Naive thymus-derived CD4-positive, alpha-beta T cell (primary cell): ENCODE data around the gene PGF. TPM values are rescaled to one million over a fixed set of nuclear protein-coding genes. Genes with fewer than 3 reads are reported as not detected.
A peak's percentile ranks its signal among the peaks of the same experiment; 100 is the strongest.

Experiments used
- ATAC-seq: fragments of 150-1000 bp; cut with Tn5 transposase; 2 replicates; pipeline ENCODE4 v1.10.0; 2021; ENCODE audit warnings: mild to moderate bottlenecking, moderate library complexity
- CTCF ChIA-PET: fragments of 350-600 bp; sonication (Branson Sonifier 250); formaldehyde crosslinking; loops from one replicate; lab custom pipeline; 2021; ENCODE audit warnings: antibody characterized with exemption; lab: Charles Lee
- POLR2A ChIA-PET: fragments of 350-600 bp; sonication (Branson Sonifier 250); formaldehyde crosslinking; loops from one replicate; lab custom pipeline; 2021; ENCODE audit warnings: antibody characterized with exemption, inconsistent platforms; lab: Charles Lee
- DNase-seq, 9 donors: peaks; one replicate each; pipeline versions ENCODE4 v3.0.0 to v3.0.0-alpha.2; 2020 to 2022; ENCODE audit warnings: mixed read lengths in 1 of 9
- H3K27ac ChIP-seq: one replicate; pipeline ENCODE4 v1.7.0; 2013; ENCODE audit warnings: mild to moderate bottlenecking, low read depth, low read length, moderate library complexity
- H3K27me3 ChIP-seq, 2 donors: one replicate each; pipeline ENCODE4 v1.7.0; 2013; ENCODE audit warnings: low read length in 2 of 2, mild to moderate bottlenecking in 2 of 2, moderate library complexity in 2 of 2; ENCODE audit not compliant: control insufficient read depth in 2 of 2, insufficient read depth in 2 of 2
- H3K36me3 ChIP-seq, 3 experiments: 1 replicate in 2 of 3; 2 replicates in 1 of 3; pipeline ENCODE4 v1.7.0; 2013; ENCODE audit warnings: low read length in 3 of 3, mild to moderate bottlenecking in 3 of 3, moderate library complexity in 1 of 3; ENCODE audit not compliant: insufficient read depth in 3 of 3, control insufficient read depth in 2 of 3
- H3K4me1 ChIP-seq, 2 donors: one replicate each; pipeline ENCODE4 v1.7.0; 2013; ENCODE audit warnings: low read length in 2 of 2, mild to moderate bottlenecking in 2 of 2, moderate library complexity in 1 of 2; ENCODE audit not compliant: control insufficient read depth in 2 of 2, insufficient read depth in 2 of 2
- H3K4me3 ChIP-seq: 2 replicates; pipeline ENCODE4 v1.7.0; 2013; ENCODE audit warnings: mild to moderate bottlenecking, low read length
- H3K9me3 ChIP-seq, 3 experiments: 1 replicate in 2 of 3; 2 replicates in 1 of 3; pipeline ENCODE4 v1.7.0; 2013; ENCODE audit warnings: low read length in 3 of 3; ENCODE audit not compliant: control insufficient read depth in 2 of 3
- H3K27ac Mint-ChIP-seq, 9 donors: one replicate each; pipeline ENCODE4 v1.8.0; 2020 to 2022; ENCODE audit warnings: mixed read lengths in 9 of 9, mild to moderate bottlenecking in 8 of 9, moderate library complexity in 5 of 9, inconsistent platforms in 2 of 9
- H3K27me3 Mint-ChIP-seq, 5 donors: one replicate each; pipeline ENCODE4 v1.8.0; 2021 to 2022; ENCODE audit warnings: mixed read lengths in 5 of 5, mild to moderate bottlenecking in 1 of 5
- H3K36me3 Mint-ChIP-seq, 5 donors: one replicate each; pipeline ENCODE4 v1.8.0; 2020 to 2022; ENCODE audit warnings: mixed read lengths in 5 of 5, mild to moderate bottlenecking in 3 of 5, inconsistent platforms in 1 of 5
- H3K4me1 Mint-ChIP-seq, 7 donors: one replicate each; pipeline ENCODE4 v1.8.0; 2020 to 2022; ENCODE audit warnings: mixed read lengths in 7 of 7, mild to moderate bottlenecking in 3 of 7, inconsistent platforms in 1 of 7
- H3K4me3 Mint-ChIP-seq, 10 donors: one replicate each; pipeline ENCODE4 v1.8.0; 2020 to 2022; ENCODE audit warnings: mild to moderate bottlenecking in 10 of 10, mixed read lengths in 10 of 10, moderate library complexity in 6 of 10, inconsistent platforms in 2 of 10
- H3K9me3 Mint-ChIP-seq, 11 donors: one replicate each; pipeline ENCODE4 v1.8.0; 2020 to 2022; ENCODE audit warnings: mixed read lengths in 11 of 11, mild to moderate bottlenecking in 4 of 11, inconsistent platforms in 1 of 11, moderate library complexity in 1 of 11
- intact Hi-C, 2 donors: fragments of 100-400 bp; cut with micrococcal nuclease; formaldehyde crosslinking; loops; one replicate each; pipeline ENCODE4 v1.15.1; 2023
- polyA plus RNA-seq, 2 donors: library from polyadenylated mRNA; unstranded; fragments of 300-500 nt; fragmentation: Illumina TruSeq; gene quantifications; one replicate each; pipeline ENCODE4 v1.2.3, GENCODE V29; 2021
- total RNA-seq, 6 experiments: library from RNA in 5 of 6; stranded (reverse) in 5 of 6; gene quantifications; 1 replicate in 5 of 6; 2 replicates in 1 of 6; pipeline ENCODE4 v1.2.3 and lab custom pipeline; 2021 to 2026

Gene PGF
- total and polyA plus RNA-seq, 7 experiments from 2014 or later, result 0.17 to 0.37 (median 0.22) TPM; not detected in 4

GRCh38 chr14:74960736-74961135 is 5.3 kb upstream of the PGF start:
- DNase-seq, result no peak
- ChIA-PET CTCF (no interaction called here), POLR2A (no interaction called here)
- Histone ChIP-seq H3K4me3 (no peak overlapping the region), H3K9me3 (no peaks in the 10 kb centered on the region), H3K27me3 (no peaks in the 10 kb centered on the region), H3K27ac (no peak overlapping the region), H3K4me1 (no peaks in the 10 kb centered on the region), H3K36me3 (no peaks in the 10 kb centered on the region)
- Mint-ChIP-seq H3K27ac (no peak overlapping the region), H3K36me3 (no peaks in the 10 kb centered on the region), H3K27me3 (peaks cover 3 to 26% (median 6%) of the 10 kb centered on the region in 5 donors), H3K4me1 (peaks cover 0 to 9% (median 4%) of the 10 kb centered on the region in 7 donors), H3K9me3 (no peaks in the 10 kb centered on the region), H3K4me3 (no peak overlapping the region)
- no peak for ATAC-seq
- intact Hi-C loops, result no loop called here

GRCh38 chr14:74959596-74960180 is 4.3 kb upstream of the PGF start:
- Mint-ChIP-seq H3K36me3 (no peaks in the 10 kb centered on the region), H3K9me3 (no peaks in the 10 kb centered on the region)
- intact Hi-C loops, result no loop called here

DNA sequence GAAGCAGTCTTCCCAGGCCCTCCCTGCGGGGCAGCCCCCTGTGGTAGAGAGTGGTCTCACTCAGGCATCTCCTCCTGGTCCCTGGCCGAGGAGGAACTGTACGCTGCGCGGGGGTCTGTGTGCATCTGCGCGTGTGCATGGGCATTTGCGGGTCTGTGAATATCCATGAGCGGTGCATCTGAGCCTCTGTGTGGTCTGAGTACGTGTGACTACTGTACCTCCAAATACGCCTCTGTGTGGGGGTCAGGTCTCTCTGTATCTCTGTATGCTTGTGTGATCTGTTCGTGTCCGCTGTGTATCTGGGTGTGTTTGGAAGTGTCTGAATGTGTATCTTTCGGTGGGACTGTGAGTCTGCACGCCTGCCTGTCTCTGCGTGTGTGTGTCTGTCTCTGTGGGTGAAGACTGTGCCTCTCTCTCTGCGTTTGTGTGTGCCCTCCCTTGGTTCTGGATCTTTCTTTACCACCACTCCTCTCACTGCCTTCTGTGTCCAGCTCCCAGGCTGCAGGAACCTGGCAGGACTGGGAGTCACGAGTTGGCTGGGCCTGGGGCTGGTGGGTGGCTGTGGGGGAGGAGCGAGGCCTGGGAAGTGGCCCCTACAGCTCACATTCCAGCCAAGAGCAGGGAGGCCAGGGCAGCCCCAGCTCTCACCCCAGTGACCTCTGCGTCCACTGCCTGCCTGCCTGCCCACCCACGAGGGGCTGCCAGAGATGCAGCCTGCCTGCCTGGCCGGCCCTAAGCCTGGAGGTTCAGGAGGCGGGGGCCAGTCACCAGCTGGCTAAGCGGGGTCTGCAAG is 1.1 kb upstream of the PGF start:
- Mint-ChIP-seq H3K4me3 (peak overlapping the region; percentile 24 to 70 (median 58)), H3K9me3 (no peaks in the 10 kb centered on the region), H3K27ac (no peak overlapping the region), H3K27me3 (peaks cover 4 to 15% (median 11%) of the 10 kb centered on the region in 5 donors), H3K4me1 (peaks cover 0 to 5% (median 2%) of the 10 kb centered on the region in 7 donors), H3K36me3 (no peaks in the 10 kb centered on the region)
- no peaks in the 10 kb centered on the region for H3K36me3 ChIP-seq
- no peak overlapping the region for H3K4me3 ChIP-seq
- ATAC-seq, result no peak
- H3K27me3 ChIP-seq, result peaks cover 0 to 8% of the 10 kb centered on the region in 2 donors
- peaks cover 0 to 4% of the 10 kb centered on the region in 2 donors for H3K4me1 ChIP-seq
- ChIA-PET POLR2A (no interaction called here), CTCF (interaction anchor here (0.6 kb wide), 1 partner anchor 36 kb away, joined by 3 read pairs; no protein-coding TSS in a partner anchor)
- H3K27ac ChIP-seq, result no peak overlapping the region
- H3K9me3 ChIP-seq, result no peaks in the 10 kb centered on the region
- no peak for DNase-seq
- intact Hi-C loops, result no loop called here

More at GRCh38 chr14:74959596-74960180, 4.3 kb upstream of the PGF start:
- H3K4me1 ChIP-seq, result peaks cover 0 to 4% of the 10 kb centered on the region in 2 donors
- H3K4me1 Mint-ChIP-seq, result peaks cover 0 to 9% (median 4%) of the 10 kb centered on the region in 7 donors
- no peak overlapping the region for H3K4me3 ChIP-seq
- no peak for ATAC-seq
- CTCF ChIA-PET, result no interaction called here
- POLR2A ChIA-PET, result no interaction called here
- H3K27me3 ChIP-seq, result no peaks in the 10 kb centered on the region
- DNase-seq, result no peak
- no peak overlapping the region for H3K27ac ChIP-seq
- H3K27ac Mint-ChIP-seq, result no peak overlapping the region
- no peaks in the 10 kb centered on the region for H3K36me3 ChIP-seq
- no peaks in the 10 kb centered on the region for H3K9me3 ChIP-seq
- H3K4me3 Mint-ChIP-seq, result no peak overlapping the region
- H3K27me3 Mint-ChIP-seq, result peaks cover 3 to 26% (median 6%) of the 10 kb centered on the region in 5 donors

- Mint-ChIP-seq H3K36me3 (no peaks in the 10 kb centered on the region), H3K4me1 (peaks cover 0 to 5% (median 0%) of the 10 kb centered on the region in 7 donors), H3K9me3 (no peaks in the 10 kb centered on the region), H3K27me3 (peaks cover 4 to 15% (median 11%) of the 10 kb centered on the region in 5 donors), H3K4me3 (peak overlapping the region; percentile 24 to 70 (median 58)), H3K27ac (no peak overlapping the region)
- Histone ChIP-seq H3K4me1 (peaks cover 0 to 4% of the 10 kb centered on the region in 2 donors), H3K27me3 (peaks cover 0 to 8% of the 10 kb centered on the region in 2 donors), H3K9me3 (no peaks in the 10 kb centered on the region), H3K27ac (no peak overlapping the region), H3K36me3 (no peaks in the 10 kb centered on the region), H3K4me3 (no peak overlapping the region)
- POLR2A ChIA-PET, result no interaction called here
- intact Hi-C loops, result no loop called here
- CTCF ChIA-PET, result no interaction called here
- ATAC-seq (no peak), DNase-seq (no peak)
Observed at GRCh38 chr14:74956027-74956279, 556 bp upstream of the PGF start.

GRCh38 chr14:74954947-74955228 is 509 bp downstream of the PGF start:
- POLR2A ChIA-PET, result no interaction called here
- ATAC-seq, result no peak

DNA sequence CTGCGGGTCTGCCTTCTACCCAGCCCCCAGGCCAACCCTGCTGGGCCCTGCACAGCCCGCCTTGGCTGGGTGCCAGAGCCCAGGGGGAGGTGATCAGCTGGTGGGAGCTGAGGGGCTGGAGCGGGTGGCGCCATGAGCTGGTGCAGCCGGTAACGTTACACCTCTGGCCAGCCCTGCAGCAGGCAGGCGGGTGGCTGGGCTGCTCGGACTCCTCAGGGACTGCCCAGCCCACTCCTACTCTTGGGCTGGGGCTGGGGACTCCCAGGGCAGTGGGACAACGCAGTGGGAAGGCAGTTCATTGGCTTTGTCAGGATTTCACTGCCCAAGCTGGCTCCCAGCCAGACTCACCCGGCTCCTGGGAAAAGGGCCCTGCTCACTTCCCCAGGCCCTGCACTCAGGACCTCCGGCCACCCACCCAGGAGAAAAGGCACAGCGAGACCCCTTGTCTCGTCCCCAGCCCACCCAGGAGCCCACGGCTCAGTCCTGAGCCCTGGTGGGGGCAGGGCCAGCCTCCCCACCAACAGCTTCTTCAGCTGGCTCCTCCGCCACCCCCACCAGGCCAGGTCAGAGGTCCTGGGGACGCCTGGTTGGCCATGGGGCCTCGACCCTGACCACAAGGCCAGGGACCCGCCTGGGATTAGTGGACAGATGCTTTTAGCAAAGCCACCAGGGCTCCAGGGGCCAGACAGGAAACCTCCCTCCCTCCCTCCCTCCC is 1.0 kb downstream of the PGF start:
- DNase-seq, result no peak
- H3K27ac Mint-ChIP-seq, result no peak overlapping the region
- Histone ChIP-seq H3K4me1 (peaks cover 0 to 4% of the 10 kb centered on the region in 2 donors), H3K27me3 (peaks cover 0 to 8% of the 10 kb centered on the region in 2 donors), H3K4me3 (no peak overlapping the region), H3K9me3 (no peaks in the 10 kb centered on the region), H3K27ac (no peak overlapping the region), H3K36me3 (no peaks in the 10 kb centered on the region)
- intact Hi-C loops, result no loop called here
- CTCF ChIA-PET, result no interaction called here
- POLR2A ChIA-PET, result interaction anchor here (1.0 kb wide), 1 partner anchor 12 kb away, joined by 3 read pairs; no protein-coding TSS in a partner anchor
- H3K27me3 Mint-ChIP-seq, result peaks cover 4 to 15% (median 11%) of the 10 kb centered on the region in 5 donors
- no peak for ATAC-seq
- H3K4me3 Mint-ChIP-seq, result peak overlapping the region in 2 of 10 donors; percentile 36 to 64
- no peaks in the 10 kb centered on the region for H3K9me3 Mint-ChIP-seq
- H3K4me1 Mint-ChIP-seq, result peaks cover 0 to 5% (median 0%) of the 10 kb centered on the region in 7 donors
- no peaks in the 10 kb centered on the region for H3K36me3 Mint-ChIP-seq

More at GRCh38 chr14:74954947-74955228, 509 bp downstream of the PGF start:
- no peak for DNase-seq
- no peak overlapping the region for H3K27ac Mint-ChIP-seq
- CTCF ChIA-PET, result no interaction called here
- Histone ChIP-seq H3K27ac (no peak overlapping the region), H3K9me3 (no peaks in the 10 kb centered on the region), H3K4me1 (peaks cover 0 to 4% of the 10 kb centered on the region in 2 donors), H3K36me3 (no peaks in the 10 kb centered on the region), H3K27me3 (peaks cover 0 to 8% of the 10 kb centered on the region in 2 donors), H3K4me3 (peak overlapping the region; percentile 48)
- no peaks in the 10 kb centered on the region for H3K9me3 Mint-ChIP-seq
- intact Hi-C loops, result no loop called here
- peaks cover 0 to 5% (median 0%) of the 10 kb centered on the region in 7 donors for H3K4me1 Mint-ChIP-seq
- peak overlapping the region in 6 of 10 donors; percentile 36 to 64 (median 52) for H3K4me3 Mint-ChIP-seq
- peaks cover 4 to 15% (median 11%) of the 10 kb centered on the region in 5 donors for H3K27me3 Mint-ChIP-seq
- H3K36me3 Mint-ChIP-seq, result no peaks in the 10 kb centered on the region
